Lower lobe of right lung (tissue), 2 donors: ENCODE measurements around the gene ANKRD34A. TPM values are rescaled to one million over a fixed set of nuclear protein-coding genes. Genes with fewer than 3 reads are reported as not detected.

ENCODE experiments used
- ATAC-seq, 2 donors: fragments of 200-7000 bp; cut with Tn5 transposase; one replicate each; pipeline ENCODE4 v1.9.1; 2020 to 2022; ENCODE audit warnings: mild to moderate bottlenecking in 2 of 2, moderate library complexity in 2 of 2
- DNase-seq: peaks from one replicate; pipeline ENCODE4 v3.0.0-alpha.2; 2020
- H3K27ac ChIP-seq: fragments of 200-600 bp; one replicate; pipeline ENCODE4 v1.8.0; 2022
- H3K27me3 ChIP-seq: fragments of 200-600 bp; one replicate; pipeline ENCODE4 v1.8.0; 2022; ENCODE audit warnings: low read depth
- H3K36me3 ChIP-seq: fragments of 200-600 bp; one replicate; pipeline ENCODE4 v1.8.0; 2022; ENCODE audit warnings: mild to moderate bottlenecking
- H3K4me1 ChIP-seq: fragments of 200-600 bp; one replicate; pipeline ENCODE4 v1.8.0; 2022
- H3K4me3 ChIP-seq: fragments of 200-600 bp; one replicate; pipeline ENCODE4 v1.8.0; 2022; ENCODE audit warnings: mild to moderate bottlenecking
- H3K9me3 ChIP-seq: fragments of 200-600 bp; one replicate; pipeline ENCODE4 v1.8.0; 2022
- intact Hi-C: fragments of 100-400 bp; cut with DNase I; formaldehyde crosslinking; loops from one replicate; pipeline ENCODE4 v1.11.0; 2022
- total RNA-seq: library from RNA; stranded (reverse); fragmentation: NEBNext Ultra II Directional; extraction: Animal tissue kit (Norgen Biotek cat#: 25700); gene quantifications from one replicate; pipeline ENCODE4 v1.2.1, GENCODE V29; 2021
- TF ChIP-seq, protein P1 (sequence below): fragments of 200-600 bp; IDR thresholded peaks from one replicate; pipeline ENCODE4 v1.8.0; 2022; ENCODE audit warnings: antibody characterized with exemption, mild to moderate bottlenecking
- donor health status: DM: no; HTN: yes; CAD: no; lungs with severe emphysema.

ANKRD34A gene
- total RNA-seq, 1 donor from 2014 or later = 0.41 TPM

DNA sequence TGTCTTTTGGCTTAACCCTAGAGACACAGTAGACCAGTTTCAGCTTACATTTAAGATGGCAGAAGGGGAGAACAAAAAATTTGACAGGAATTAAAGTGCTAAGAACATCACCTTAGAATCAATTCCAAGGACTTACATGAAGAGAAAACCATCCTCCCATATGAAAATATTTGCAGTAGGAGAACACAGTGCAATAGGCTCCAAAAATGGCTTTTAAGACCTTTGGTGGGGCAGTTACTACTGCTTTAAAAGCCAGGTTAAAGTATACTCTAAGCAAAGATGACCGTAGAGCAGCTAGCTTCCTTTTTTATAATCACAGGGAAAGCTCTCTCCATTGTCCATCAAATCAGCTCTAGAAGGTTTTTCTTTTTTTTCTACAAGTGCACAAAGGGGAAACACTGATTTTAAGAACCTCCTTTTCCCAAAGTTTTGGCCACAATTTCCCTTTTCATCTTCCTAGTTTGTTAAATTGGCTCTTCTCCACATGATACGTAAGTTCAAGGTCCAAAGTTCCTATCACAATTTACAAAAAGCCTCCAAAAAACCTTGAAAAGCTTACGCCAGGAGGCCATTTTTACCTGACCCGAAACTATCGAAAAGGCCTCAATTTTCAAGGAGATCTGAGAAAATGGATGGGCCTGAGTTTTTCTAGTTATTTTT lies 28.7 kb upstream of the ANKRD34A start:
- peaks cover 36% of the 10 kb centered on the region for H3K4me1 ChIP-seq
- peak overlapping the region; percentile 96 for H3K27ac ChIP-seq
- no peak for DNase-seq
- H3K36me3 ChIP-seq = peaks cover 34% of the 10 kb centered on the region
- no peaks in the 10 kb centered on the region for H3K9me3 ChIP-seq
- intact Hi-C loops = no loop called here
- H3K4me3 ChIP-seq = peak overlapping the region; percentile 75
- no peaks in the 10 kb centered on the region for H3K27me3 ChIP-seq
- TF ChIP-seq, protein P1, sequence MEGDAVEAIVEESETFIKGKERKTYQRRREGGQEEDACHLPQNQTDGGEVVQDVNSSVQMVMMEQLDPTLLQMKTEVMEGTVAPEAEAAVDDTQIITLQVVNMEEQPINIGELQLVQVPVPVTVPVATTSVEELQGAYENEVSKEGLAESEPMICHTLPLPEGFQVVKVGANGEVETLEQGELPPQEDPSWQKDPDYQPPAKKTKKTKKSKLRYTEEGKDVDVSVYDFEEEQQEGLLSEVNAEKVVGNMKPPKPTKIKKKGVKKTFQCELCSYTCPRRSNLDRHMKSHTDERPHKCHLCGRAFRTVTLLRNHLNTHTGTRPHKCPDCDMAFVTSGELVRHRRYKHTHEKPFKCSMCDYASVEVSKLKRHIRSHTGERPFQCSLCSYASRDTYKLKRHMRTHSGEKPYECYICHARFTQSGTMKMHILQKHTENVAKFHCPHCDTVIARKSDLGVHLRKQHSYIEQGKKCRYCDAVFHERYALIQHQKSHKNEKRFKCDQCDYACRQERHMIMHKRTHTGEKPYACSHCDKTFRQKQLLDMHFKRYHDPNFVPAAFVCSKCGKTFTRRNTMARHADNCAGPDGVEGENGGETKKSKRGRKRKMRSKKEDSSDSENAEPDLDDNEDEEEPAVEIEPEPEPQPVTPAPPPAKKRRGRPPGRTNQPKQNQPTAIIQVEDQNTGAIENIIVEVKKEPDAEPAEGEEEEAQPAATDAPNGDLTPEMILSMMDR = no peak
- no peak for ATAC-seq

DNA sequence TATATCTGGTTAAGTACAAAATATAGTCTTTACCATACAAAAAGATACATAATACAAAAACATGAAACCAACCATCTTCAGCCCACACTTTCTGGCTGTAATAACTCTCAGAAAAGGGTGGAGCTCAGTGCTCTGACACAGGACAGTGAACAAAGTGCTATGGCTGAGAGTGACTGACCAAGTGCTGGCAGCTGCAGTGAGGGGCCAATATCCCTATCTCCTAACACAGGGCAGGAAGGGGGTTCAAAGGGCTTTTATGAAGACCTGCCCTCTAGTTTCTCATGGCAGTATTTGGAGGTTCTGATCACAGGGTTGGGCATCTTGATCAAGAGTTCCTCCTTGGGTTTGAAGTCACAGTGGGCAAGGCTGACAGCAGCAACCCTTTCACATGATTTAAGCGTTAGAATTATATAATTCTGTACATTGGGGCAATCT lies 28.1 kb upstream of the ANKRD34A start:
- intact Hi-C loops = no loop called here
- TF ChIP-seq, protein P1 = no peak
- no peaks in the 10 kb centered on the region for H3K9me3 ChIP-seq
- H3K27me3 ChIP-seq = no peaks in the 10 kb centered on the region
- H3K4me1 ChIP-seq = peaks cover 35% of the 10 kb centered on the region
- H3K27ac ChIP-seq = peak overlapping the region; percentile 96
- DNase-seq = no peak
- no peak for ATAC-seq
- peaks cover 34% of the 10 kb centered on the region for H3K36me3 ChIP-seq
- H3K4me3 ChIP-seq = peak overlapping the region; percentile 75

DNA sequence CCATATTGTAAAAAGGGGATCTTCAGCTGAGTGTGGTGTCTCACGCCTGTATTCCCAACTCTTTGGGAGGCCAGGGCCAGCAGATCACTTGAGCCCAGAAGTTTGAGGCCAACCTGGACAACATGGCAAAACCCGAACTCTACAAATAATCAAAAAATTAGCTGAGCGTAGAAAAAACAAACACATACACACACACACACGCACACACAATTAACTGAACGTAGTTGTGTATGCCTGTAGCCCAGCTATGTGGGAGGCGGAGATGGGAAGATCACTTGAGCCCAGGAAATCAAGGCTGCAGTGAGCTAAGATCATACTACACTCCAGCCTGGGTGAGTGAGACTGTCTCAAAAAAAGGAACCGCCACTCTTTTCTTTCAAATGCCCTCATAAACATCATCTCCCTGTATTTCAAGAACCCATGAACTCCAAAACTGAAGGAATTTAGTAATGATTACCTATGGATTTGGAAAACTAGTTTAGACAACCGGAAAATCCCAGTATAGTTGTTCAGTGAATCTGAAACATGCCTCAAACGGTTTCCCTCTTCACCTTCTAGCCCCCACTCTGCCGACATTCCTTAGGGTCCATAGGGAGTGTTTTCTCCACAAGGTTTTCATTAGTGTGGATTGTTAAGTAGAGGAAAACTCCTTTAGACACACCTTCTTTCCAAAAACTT lies 27.5 kb upstream of the ANKRD34A start:
- Histone ChIP-seq H3K27me3 (no peaks in the 10 kb centered on the region), H3K9me3 (no peaks in the 10 kb centered on the region), H3K27ac (peak overlapping the region; percentile 96), H3K36me3 (peaks cover 34% of the 10 kb centered on the region), H3K4me3 (peak overlapping the region; percentile 75), H3K4me1 (peaks cover 35% of the 10 kb centered on the region)
- no peak for DNase-seq
- intact Hi-C loops = no loop called here
- ATAC-seq = peak in 1 of 2 donors; percentile 18
- TF ChIP-seq, protein P1 = no peak

DNA sequence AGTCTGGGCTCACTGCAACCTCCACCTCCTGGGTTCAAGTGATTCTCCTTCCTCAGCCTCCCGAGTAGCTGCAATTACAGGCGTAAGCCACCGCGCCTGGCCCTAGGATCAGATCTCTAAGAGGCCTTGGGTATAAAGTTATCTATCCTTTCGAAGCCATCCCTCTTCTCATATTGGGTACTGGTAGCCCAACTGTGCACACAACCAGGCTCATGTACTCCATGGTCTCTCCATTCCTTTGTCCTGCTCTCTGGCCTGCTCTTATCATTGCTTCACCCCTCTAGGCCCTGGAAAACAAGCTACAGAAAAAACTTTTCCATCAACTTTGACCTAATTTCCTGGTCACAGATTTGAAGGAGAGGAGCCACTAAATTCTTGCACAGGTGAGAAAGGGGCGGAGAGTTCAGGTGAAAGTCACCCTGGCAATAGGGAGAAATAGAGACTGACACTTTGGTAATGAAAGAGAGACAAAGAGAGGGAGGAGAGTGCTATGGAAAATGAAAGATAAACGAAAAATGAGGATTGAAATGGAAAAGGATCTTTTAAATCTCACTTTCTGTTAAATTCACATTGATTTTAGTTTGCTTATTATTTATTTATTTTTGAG lies 26.0 kb upstream of the ANKRD34A start:
- peak overlapping the region; percentile 96 for H3K27ac ChIP-seq
- intact Hi-C loops = no loop called here
- ATAC-seq = peak; percentile 10 to 60
- H3K27me3 ChIP-seq = no peaks in the 10 kb centered on the region
- H3K4me3 ChIP-seq = no peak overlapping the region
- peaks cover 50% of the 10 kb centered on the region for H3K4me1 ChIP-seq
- TF ChIP-seq, protein P1 = no peak
- H3K9me3 ChIP-seq = no peaks in the 10 kb centered on the region
- DNase-seq = peak; percentile 63
- peaks cover 31% of the 10 kb centered on the region for H3K36me3 ChIP-seq

DNA sequence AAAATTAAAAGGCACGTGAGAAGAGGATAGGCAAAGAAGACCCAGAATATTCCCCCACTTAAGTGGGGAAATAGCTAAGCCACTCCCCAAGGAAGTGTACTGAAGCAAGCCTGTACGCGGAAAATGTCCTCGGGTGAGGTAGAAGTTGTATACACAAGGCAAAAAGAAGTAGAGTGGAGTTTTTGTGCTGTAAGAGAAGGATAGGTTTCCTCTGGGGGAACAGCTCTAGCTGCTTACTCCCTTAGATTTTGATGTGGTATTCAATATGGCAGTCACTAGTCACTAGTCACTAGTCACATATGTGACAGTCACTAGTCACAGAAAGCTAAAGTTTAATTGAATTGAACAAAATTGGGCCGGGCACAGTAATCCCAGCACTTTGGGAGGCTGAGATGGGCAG lies 24.4 kb upstream of the ANKRD34A start:
- no peak for ATAC-seq

More for the DNA sequence above, 24.4 kb upstream of the ANKRD34A start:
- Histone ChIP-seq H3K27me3 (no peaks in the 10 kb centered on the region), H3K4me1 (peaks cover 66% of the 10 kb centered on the region), H3K27ac (peak overlapping the region; percentile 96), H3K4me3 (no peak overlapping the region), H3K9me3 (no peaks in the 10 kb centered on the region), H3K36me3 (peaks cover 15% of the 10 kb centered on the region)
- TF ChIP-seq, protein P1 = no peak
- intact Hi-C loops = no loop called here
- no peak for DNase-seq
